ENCODE results near the gene CTCFL. TPM values are rescaled to one million over a fixed set of nuclear protein-coding genes. Genes with fewer than 3 reads are reported as not detected.
A peak's percentile ranks its signal among the peaks of the same experiment; 100 is the strongest.
"Not testable (repeated sequence)": the region's sequence is repeated elsewhere in the genome, so short reads cannot be mapped to it uniquely, and the experiment has no call there.

The CTCFL gene
- total RNA-seq, 4 donors from 2014 or later, result not detected

GRCh38 chr20:57498425-57499400 is 26.2 kb downstream of the CTCFL start:
- H3K4me3 ChIP-seq (ENCODE audit: low read depth, poor library complexity, severe bottlenecking), result no peak overlapping the region
- intact Hi-C loops (cut with DNase I; ENCODE audit: low total_unique reads), result no loop called here
- WGBS, 2 donors, result 50 to 52% methylated on average over 20 of the region's 20 CpGs
- peak in 1 of 2 donors; percentile 76 for DNase-seq (ENCODE audit: low spot score in 2 of 2)
- TF ChIP-seq CTCF (IDR thresholded peaks at IDR 0.05) (no peak), POLR2A (IDR thresholded peaks at IDR 0.05) (no peak)

GRCh38 chr20:57496592-57496991 is 28.3 kb downstream of the CTCFL start:
- TF ChIP-seq CTCF (IDR thresholded peaks at IDR 0.05), result no peak
- TF ChIP-seq POLR2A (IDR thresholded peaks at IDR 0.05), result no peak
- intact Hi-C loops (cut with DNase I; ENCODE audit: low total_unique reads), result no loop called here
- DNase-seq (ENCODE audit: low spot score in 2 of 2), result no peak
- no peak overlapping the region for H3K4me3 ChIP-seq (ENCODE audit: low read depth, poor library complexity, severe bottlenecking)
- 84 to 89% methylated on average over 4 of the region's 4 CpGs for WGBS, 2 donors

GRCh38 chr20:57495978-57496377 is 29.0 kb downstream of the CTCFL start:
- intact Hi-C loops (cut with DNase I; ENCODE audit: low total_unique reads), result no loop called here
- 70 to 78% methylated on average over 11 of the region's 11 CpGs for WGBS, 2 donors
- no peak for TF ChIP-seq CTCF (IDR thresholded peaks at IDR 0.05)
- no peak for TF ChIP-seq POLR2A (IDR thresholded peaks at IDR 0.05)
- peak in 1 of 2 donors; percentile 69 for DNase-seq (ENCODE audit: low spot score in 2 of 2)
- H3K4me3 ChIP-seq (ENCODE audit: low read depth, poor library complexity, severe bottlenecking), result no peak overlapping the region

GRCh38 chr20:57493091-57493615 is 31.8 kb downstream of the CTCFL start:
- DNase-seq (ENCODE audit: low spot score in 2 of 2), result peak in 1 of 2 donors; percentile 80
- no peak for TF ChIP-seq POLR2A (IDR thresholded peaks at IDR 0.05)
- no peak for TF ChIP-seq CTCF (IDR thresholded peaks at IDR 0.05)
- intact Hi-C loops (cut with DNase I; ENCODE audit: low total_unique reads), result loop anchor here (2.0 kb wide), 1 partner anchor 112 kb away; no protein-coding TSS in a partner anchor
- WGBS, 2 donors, result 79 to 80% methylated on average over 10 of the region's 10 CpGs
- no peak overlapping the region for H3K4me3 ChIP-seq (ENCODE audit: low read depth, poor library complexity, severe bottlenecking)

- intact Hi-C loops (cut with DNase I; ENCODE audit: low total_unique reads), result no loop called here
- 70 to 74% methylated on average over 6 of the region's 6 CpGs for WGBS, 2 donors
- DNase-seq (ENCODE audit: low spot score in 2 of 2), result peak in 1 of 2 donors; percentile 26
- H3K4me3 ChIP-seq (ENCODE audit: low read depth, poor library complexity, severe bottlenecking), result no peak overlapping the region
- no peak for TF ChIP-seq CTCF (IDR thresholded peaks at IDR 0.05)
- TF ChIP-seq POLR2A (IDR thresholded peaks at IDR 0.05), result no peak
Measured at GRCh38 chr20:57491373-57491772, 33.6 kb downstream of the CTCFL start.

- H3K4me3 ChIP-seq (ENCODE audit: low read depth, poor library complexity, severe bottlenecking); intact Hi-C loops (cut with DNase I; ENCODE audit: low total_unique reads); DNase-seq (ENCODE audit: low spot score in 2 of 2): not testable (repeated sequence)
- 92 to 95% methylated on average over 5 of the region's 5 CpGs for WGBS, 2 donors
Measured at GRCh38 chr20:57488277-57488676, 36.7 kb downstream of the CTCFL start.

All from lower leg skin (tissue), 4 donors.